ENCODE measurements around the gene NOVA2. TPM values are rescaled to one million over a fixed set of nuclear protein-coding genes. Genes with fewer than 3 reads are reported as not detected.

NOVA2 gene
- total RNA-seq, 4 donors from 2014 or later, result 0.68 to 9.2 (median 1.9) TPM

GRCh38 chr19:45958769-45959516 is 14.7 kb downstream of the NOVA2 start:
- TF ChIP-seq, protein P1, sequence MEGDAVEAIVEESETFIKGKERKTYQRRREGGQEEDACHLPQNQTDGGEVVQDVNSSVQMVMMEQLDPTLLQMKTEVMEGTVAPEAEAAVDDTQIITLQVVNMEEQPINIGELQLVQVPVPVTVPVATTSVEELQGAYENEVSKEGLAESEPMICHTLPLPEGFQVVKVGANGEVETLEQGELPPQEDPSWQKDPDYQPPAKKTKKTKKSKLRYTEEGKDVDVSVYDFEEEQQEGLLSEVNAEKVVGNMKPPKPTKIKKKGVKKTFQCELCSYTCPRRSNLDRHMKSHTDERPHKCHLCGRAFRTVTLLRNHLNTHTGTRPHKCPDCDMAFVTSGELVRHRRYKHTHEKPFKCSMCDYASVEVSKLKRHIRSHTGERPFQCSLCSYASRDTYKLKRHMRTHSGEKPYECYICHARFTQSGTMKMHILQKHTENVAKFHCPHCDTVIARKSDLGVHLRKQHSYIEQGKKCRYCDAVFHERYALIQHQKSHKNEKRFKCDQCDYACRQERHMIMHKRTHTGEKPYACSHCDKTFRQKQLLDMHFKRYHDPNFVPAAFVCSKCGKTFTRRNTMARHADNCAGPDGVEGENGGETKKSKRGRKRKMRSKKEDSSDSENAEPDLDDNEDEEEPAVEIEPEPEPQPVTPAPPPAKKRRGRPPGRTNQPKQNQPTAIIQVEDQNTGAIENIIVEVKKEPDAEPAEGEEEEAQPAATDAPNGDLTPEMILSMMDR (IDR thresholded peaks at IDR 0.05; ENCODE audit: low read depth), result no peak

DNA sequence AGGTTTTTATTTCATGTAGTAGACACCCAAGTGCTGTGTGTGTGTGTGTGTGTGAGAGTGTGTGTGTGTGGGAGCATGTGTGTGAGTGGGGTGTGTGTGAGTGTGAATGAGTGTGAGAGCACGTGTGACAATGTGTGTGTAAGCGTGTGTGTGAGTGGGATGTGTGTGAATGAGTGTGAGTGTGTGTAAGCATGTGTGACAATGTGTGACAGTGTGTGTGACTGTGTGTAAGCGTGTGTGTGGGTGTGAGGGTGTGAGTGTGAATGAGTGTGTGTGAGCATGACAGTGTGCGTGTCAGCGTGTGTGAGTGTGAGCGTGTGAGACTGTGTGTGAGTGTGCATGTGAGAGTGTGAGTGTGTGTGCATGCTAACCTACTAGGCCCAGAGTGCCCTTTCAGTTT is 15.3 kb downstream of the NOVA2 start:
- TF ChIP-seq, protein P1 (IDR thresholded peaks at IDR 0.05; ENCODE audit: low read depth), result no peak

- TF ChIP-seq, protein P1 (IDR thresholded peaks at IDR 0.05; ENCODE audit: low read depth), result no peak
Measured at GRCh38 chr19:45955905-45956608, 17.6 kb downstream of the NOVA2 start.

DNA sequence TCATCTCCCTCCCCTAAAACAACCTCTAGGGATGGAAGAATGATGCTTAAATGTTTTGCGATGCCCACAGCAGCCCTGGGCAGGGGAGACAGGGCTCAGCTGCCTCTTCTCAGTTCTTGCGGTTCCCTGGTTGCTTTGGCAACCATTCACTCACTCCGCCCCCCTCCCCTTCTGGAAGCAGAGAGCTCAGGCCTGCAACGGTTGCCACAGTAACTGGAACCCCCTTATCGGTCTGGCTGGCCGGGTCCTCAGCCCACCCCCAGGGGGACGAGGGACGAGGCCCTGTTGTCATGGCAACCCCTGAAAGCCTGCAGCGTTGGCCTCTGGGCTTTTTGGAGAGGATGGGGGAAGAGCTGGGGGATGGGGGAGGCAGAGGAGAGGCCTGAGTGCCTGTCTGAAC is 19.5 kb downstream of the NOVA2 start:
- TF ChIP-seq, protein P1 (IDR thresholded peaks at IDR 0.05; ENCODE audit: low read depth), result no peak

GRCh38 chr19:45953676-45954075 is 20.0 kb downstream of the NOVA2 start:
- TF ChIP-seq, protein P1 (IDR thresholded peaks at IDR 0.05; ENCODE audit: low read depth), result no peak

DNA sequence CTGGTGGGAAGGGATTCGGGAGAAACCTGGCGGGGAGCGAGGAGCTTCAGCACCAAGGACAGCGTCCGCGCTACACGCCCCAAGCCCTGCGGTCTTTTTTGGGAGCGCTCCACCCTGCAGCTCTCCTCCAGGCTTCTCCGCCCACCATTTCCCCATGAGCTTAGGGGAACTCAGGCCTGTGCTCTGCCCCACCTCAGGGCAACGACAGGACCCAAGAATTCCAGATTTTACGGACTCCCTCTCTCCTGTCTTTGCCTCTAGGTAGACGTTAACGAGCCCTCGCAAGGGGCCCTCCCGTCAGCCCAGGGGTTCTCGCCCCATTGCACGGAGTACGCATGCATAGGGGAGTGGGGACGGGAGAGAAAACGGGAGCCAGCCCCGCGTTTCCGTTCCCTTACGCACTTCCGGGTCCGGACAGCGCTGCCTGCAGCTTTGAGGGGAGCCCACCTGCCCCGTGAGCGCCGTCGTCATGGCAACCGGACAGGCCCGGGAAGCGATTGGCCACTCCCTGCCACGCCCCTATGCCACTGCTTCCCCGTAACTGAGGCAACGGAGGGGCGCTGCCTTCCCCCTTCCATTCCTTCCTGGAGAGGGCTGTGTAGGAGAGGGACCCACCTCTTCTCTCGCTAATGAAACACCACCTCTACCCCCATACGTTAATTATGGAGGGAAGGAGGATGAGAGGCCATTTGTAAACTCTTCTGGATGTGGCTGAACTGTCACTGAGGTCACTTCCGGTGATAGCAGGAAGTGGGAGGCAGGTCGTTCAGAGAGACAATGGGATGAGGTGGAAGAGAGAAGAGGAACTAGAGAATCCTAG is 20.8 kb downstream of the NOVA2 start:
- TF ChIP-seq, protein P1 (IDR thresholded peaks at IDR 0.05; ENCODE audit: low read depth), result no peak

- TF ChIP-seq, protein P1 (IDR thresholded peaks at IDR 0.05; ENCODE audit: low read depth), result no peak
Measured at GRCh38 chr19:45952341-45952685, 21.4 kb downstream of the NOVA2 start.
